Activated T-helper 1 cell treated with anti-CD3 and anti-CD28 coated beads, Interleukin-2, amount 50 U/mL, for 16 hours (primary cell): Measurements from ENCODE around the gene NABP1.

Source experiments
- DNase-seq, 2 donors: peaks; one replicate each; pipeline ENCODE4 v3.0.0-alpha.2; 2020; ENCODE audit warnings: low read depth in 1 of 2, low spot score in 1 of 2

NABP1 gene

GRCh38 chr2:191703079-191703725, 25.3 kb downstream of the NABP1 start:
- no peak for DNase-seq

GRCh38 chr2:191705084-191705483, 27.1 kb downstream of the NABP1 start:
- no peak for DNase-seq

- no peak for DNase-seq
Observed at GRCh38 chr2:191705701-191706100, 27.8 kb downstream of the NABP1 start.

GRCh38 chr2:191706791-191707190, 28.9 kb downstream of the NABP1 start:
- no peak for DNase-seq

- DNase-seq: no peak
Observed at GRCh38 chr2:191707542-191707941, 29.6 kb downstream of the NABP1 start.

GRCh38 chr2:191710411-191710900, 32.5 kb downstream of the NABP1 start:
- no peak for DNase-seq

- DNase-seq: no peak
Observed at GRCh38 chr2:191711621-191712020, 33.7 kb downstream of the NABP1 start.

GRCh38 chr2:191713837-191714236, 35.9 kb downstream of the NABP1 start:
- no peak for DNase-seq

- no peak for DNase-seq
Observed at GRCh38 chr2:191714925-191715324, 37.0 kb downstream of the NABP1 start.

- DNase-seq: no peak
Observed at GRCh38 chr2:191715471-191715870, 37.5 kb downstream of the NABP1 start.

- DNase-seq: no peak
Observed at GRCh38 chr2:191719261-191719660, 41.3 kb downstream of the NABP1 start.

GRCh38 chr2:191719938-191720337, 42.0 kb downstream of the NABP1 start:
- no peak for DNase-seq

- no peak for DNase-seq
Observed at GRCh38 chr2:191721331-191721730, 43.4 kb downstream of the NABP1 start.

GRCh38 chr2:191724015-191724414, 46.1 kb downstream of the NABP1 start:
- no peak for DNase-seq

- no peak for DNase-seq
Observed at GRCh38 chr2:191728750-191729624, 51.1 kb downstream of the NABP1 start.

GRCh38 chr2:191730263-191730662, 52.3 kb downstream of the NABP1 start:
- no peak for DNase-seq
